K562 (cell line): Measurements from ENCODE around the gene RTBDN. TPM values are rescaled to one million over a fixed set of nuclear protein-coding genes. Genes with fewer than 3 reads are reported as not detected.

Experiments
- ARHGAP35 ChIP-seq: fragments of 450-650 bp; IDR thresholded peaks from 2 replicates; pipeline ENCODE4 v1.6.1; 2018; ENCODE audit not compliant: partially characterized antibody
- CTBP1 ChIP-seq: fragments of 450-650 bp; IDR thresholded peaks from 2 replicates; pipeline ENCODE4 v1.6.1; 2016; ENCODE audit warnings: borderline replicate concordance
- ETV5 ChIP-seq: sonication (generic); formaldehyde crosslinking; IDR thresholded peaks from 2 replicates; pipeline ENCODE4 v1.4.0; 2020; ENCODE audit warnings: low read depth, mild to moderate bottlenecking, missing genetic modification reagents
- FOXK2 ChIP-seq, 2 experiments: fragments of 450-650 bp; IDR thresholded peaks in 1 of 2; conservative IDR thresholded peaks in 1 of 2; 2 replicates each; pipeline ENCODE4 v1.6.1; 2016; ENCODE audit warnings: low read depth in 2 of 2, mild to moderate bottlenecking in 1 of 2
- GABPA ChIP-seq: fragments of 200-800 bp; sonication (Bioruptor generic); conservative IDR thresholded peaks from 2 replicates; pipeline ENCODE4 v1.6.1; 2016; ENCODE audit warnings: low read depth, missing genetic modification characterization, missing compliant biosample characterization
- HLTF ChIP-seq: fragments of 450-650 bp; IDR thresholded peaks from 2 replicates; pipeline ENCODE4 v1.6.1; 2016
- MAFK ChIP-seq: IDR thresholded peaks from 2 replicates; pipeline ENCODE4 v1.6.1; 2011; ENCODE audit warnings: low read length, improper control_type of control experiment
- NEUROD1 ChIP-seq: fragments of 150-350 bp; IDR thresholded peaks from 2 replicates; pipeline ENCODE4 v1.6.1; 2014; ENCODE audit warnings: borderline replicate concordance, low read length, low read depth; ENCODE audit not compliant: partially characterized antibody
- PRMT5 ChIP-seq: sonication (generic); formaldehyde crosslinking; IDR thresholded peaks from 2 replicates; pipeline ENCODE4 v1.5.0; 2020; ENCODE audit warnings: missing genetic modification reagents
- RNF2 ChIP-seq: sonication (generic); IDR thresholded peaks from 2 replicates; pipeline ENCODE4 v1.6.1; 2016
- SMAD4 ChIP-seq: fragments of 250-450 bp; sonication (Bioruptor Pico); conservative IDR thresholded peaks from 2 replicates; pipeline ENCODE4 v1.8.0; 2021; ENCODE audit warnings: inconsistent platforms, mild to moderate bottlenecking, moderate library complexity
- ZBTB7A ChIP-seq: IDR thresholded peaks from 2 replicates; pipeline ENCODE4 v1.6.1; 2011; ENCODE audit warnings: low read depth, mild to moderate bottlenecking, low read length, moderate library complexity, borderline replicate concordance; ENCODE audit not compliant: control insufficient read depth
- ZEB2 ChIP-seq: fragments of 450-650 bp; IDR thresholded peaks from 2 replicates; pipeline ENCODE4 v1.6.1; 2016
- ZNF134 ChIP-seq: fragments of 250-450 bp; sonication (Bioruptor Pico); conservative IDR thresholded peaks from 2 replicates; pipeline ENCODE4 v1.4.0; 2020
- ZNF174 ChIP-seq: fragments of 250-450 bp; sonication (Bioruptor Pico); IDR thresholded peaks from 2 replicates; pipeline ENCODE4 v1.4.0; 2020; ENCODE audit warnings: mild to moderate bottlenecking
- ZNF696 ChIP-seq: fragments of 250-450 bp; sonication (Bioruptor Pico); conservative IDR thresholded peaks from 2 replicates; pipeline ENCODE4 v1.4.0; 2020; ENCODE audit warnings: mild to moderate bottlenecking, moderate library complexity
- polyA plus RNA-seq, 8 experiments: library from polyadenylated mRNA; depleted of rRNA in 4 of 8; stranded (reverse) in 5 of 8; unstranded in 3 of 8; fragments of >200 nt; fragmentation: Nextera tagmentation in 2 of 8; fragmentation: Illumina TruSeq in 1 of 8; extraction: Ambion mirVana in 2 of 8; extraction: Trizol in 1 of 8; gene quantifications; 2 replicates each; pipeline versions ENCODE4 v1.2.1 to v1.2.3, GENCODE V29; 2011 to 2014; ENCODE audit warnings: inconsistent platforms in 1 of 8, missing spikeins in 1 of 8
- total RNA-seq, 7 experiments: library from RNA; depleted of rRNA in 6 of 7; stranded (reverse); fragments of >200 nt in 6 of 7; fragmentation: Illumina TruSeq in 2 of 7; extraction: Trizol in 2 of 7; gene quantifications; 2 replicates each; pipeline versions ENCODE4 v1.2.1 to v1.2.3, GENCODE V29; 2011 to 2021; ENCODE audit warnings: low replicate concordance in 1 of 7
- TF ChIP-seq, protein P1 (sequence below): sonication (generic); formaldehyde crosslinking; IDR thresholded peaks from 2 replicates; pipeline ENCODE4 v1.8.0; 2023; ENCODE audit warnings: mild to moderate bottlenecking, missing genetic modification reagents
- TF ChIP-seq, protein P2 (sequence below): fragments of 450-650 bp; conservative IDR thresholded peaks from 2 replicates; pipeline ENCODE4 v1.6.1; 2016; ENCODE audit warnings: missing genetic modification characterization, low read depth, mild to moderate bottlenecking, missing compliant biosample characterization, moderate library complexity
- TF ChIP-seq, protein P3 (sequence below): fragments of 250-450 bp; sonication (Bioruptor Pico); IDR thresholded peaks from 2 replicates; pipeline ENCODE4 v1.8.0; 2021; ENCODE audit warnings: moderate library complexity, mild to moderate bottlenecking, inconsistent platforms
- TF ChIP-seq, protein P4 (sequence below): fragments of 150-350 bp; IDR thresholded peaks from 2 replicates; pipeline ENCODE4 v1.6.1; 2014; ENCODE audit warnings: low read depth, mild to moderate bottlenecking, low read length, borderline replicate concordance

RTBDN gene
- total and polyA plus RNA-seq, 9 of the 15 experiments (the other 6 are each of a cell fraction or from before 2014, with no cell fraction given) = 0.20 to 2.3 (median 0.72) TPM; not detected in 1

- TF ChIP-seq ARHGAP35 = no peak
- TF ChIP-seq PRMT5 (CRISPR knock-in tag) = peak; percentile 67; the same call in 1 of the 2 replicates
- TF ChIP-seq, protein P1, sequence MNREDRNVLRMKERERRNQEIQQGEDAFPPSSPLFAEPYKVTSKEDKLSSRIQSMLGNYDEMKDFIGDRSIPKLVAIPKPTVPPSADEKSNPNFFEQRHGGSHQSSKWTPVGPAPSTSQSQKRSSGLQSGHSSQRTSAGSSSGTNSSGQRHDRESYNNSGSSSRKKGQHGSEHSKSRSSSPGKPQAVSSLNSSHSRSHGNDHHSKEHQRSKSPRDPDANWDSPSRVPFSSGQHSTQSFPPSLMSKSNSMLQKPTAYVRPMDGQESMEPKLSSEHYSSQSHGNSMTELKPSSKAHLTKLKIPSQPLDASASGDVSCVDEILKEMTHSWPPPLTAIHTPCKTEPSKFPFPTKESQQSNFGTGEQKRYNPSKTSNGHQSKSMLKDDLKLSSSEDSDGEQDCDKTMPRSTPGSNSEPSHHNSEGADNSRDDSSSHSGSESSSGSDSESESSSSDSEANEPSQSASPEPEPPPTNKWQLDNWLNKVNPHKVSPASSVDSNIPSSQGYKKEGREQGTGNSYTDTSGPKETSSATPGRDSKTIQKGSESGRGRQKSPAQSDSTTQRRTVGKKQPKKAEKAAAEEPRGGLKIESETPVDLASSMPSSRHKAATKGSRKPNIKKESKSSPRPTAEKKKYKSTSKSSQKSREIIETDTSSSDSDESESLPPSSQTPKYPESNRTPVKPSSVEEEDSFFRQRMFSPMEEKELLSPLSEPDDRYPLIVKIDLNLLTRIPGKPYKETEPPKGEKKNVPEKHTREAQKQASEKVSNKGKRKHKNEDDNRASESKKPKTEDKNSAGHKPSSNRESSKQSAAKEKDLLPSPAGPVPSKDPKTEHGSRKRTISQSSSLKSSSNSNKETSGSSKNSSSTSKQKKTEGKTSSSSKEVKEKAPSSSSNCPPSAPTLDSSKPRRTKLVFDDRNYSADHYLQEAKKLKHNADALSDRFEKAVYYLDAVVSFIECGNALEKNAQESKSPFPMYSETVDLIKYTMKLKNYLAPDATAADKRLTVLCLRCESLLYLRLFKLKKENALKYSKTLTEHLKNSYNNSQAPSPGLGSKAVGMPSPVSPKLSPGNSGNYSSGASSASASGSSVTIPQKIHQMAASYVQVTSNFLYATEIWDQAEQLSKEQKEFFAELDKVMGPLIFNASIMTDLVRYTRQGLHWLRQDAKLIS (CRISPR knock-in tag) = no peak
- TF ChIP-seq RNF2 = 0 out of 2 replicates have a peak, but pooled peaks have one; percentile 23
- TF ChIP-seq ETV5 (CRISPR knock-in tag) = no peak
- TF ChIP-seq ZNF174 (CRISPR knock-in tag) = no peak
- TF ChIP-seq ZBTB7A = peak; percentile 39; the same call in 1 of the 2 replicates
- peak; percentile 12 for TF ChIP-seq NEUROD1
- no peak for TF ChIP-seq HLTF
- TF ChIP-seq ZNF134 (CRISPR knock-in tag) = no peak
- TF ChIP-seq, protein P2, sequence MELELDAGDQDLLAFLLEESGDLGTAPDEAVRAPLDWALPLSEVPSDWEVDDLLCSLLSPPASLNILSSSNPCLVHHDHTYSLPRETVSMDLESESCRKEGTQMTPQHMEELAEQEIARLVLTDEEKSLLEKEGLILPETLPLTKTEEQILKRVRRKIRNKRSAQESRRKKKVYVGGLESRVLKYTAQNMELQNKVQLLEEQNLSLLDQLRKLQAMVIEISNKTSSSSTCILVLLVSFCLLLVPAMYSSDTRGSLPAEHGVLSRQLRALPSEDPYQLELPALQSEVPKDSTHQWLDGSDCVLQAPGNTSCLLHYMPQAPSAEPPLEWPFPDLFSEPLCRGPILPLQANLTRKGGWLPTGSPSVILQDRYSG (tag) = no peak; the same call in 1 of the 2 replicates
- TF ChIP-seq SMAD4 (CRISPR knock-in tag) = no peak
- peak; percentile 63 for TF ChIP-seq GABPA (tag)
- 0 out of 4 replicates have a peak, but pooled peaks of 1 of the 2 experiments have one; percentile 12 for TF ChIP-seq FOXK2 (conservative IDR thresholded peaks at IDR 0.05 in 1 of 2, IDR thresholded peaks at IDR 0.05 in 1 of 2; ENCODE audit: low read depth in 2 of 2)
- TF ChIP-seq ZEB2 = no peak
- no peak for TF ChIP-seq ZNF696 (CRISPR knock-in tag)
- 0 out of 2 replicates have a peak, but pooled peaks have one; percentile 10 for TF ChIP-seq CTBP1
- TF ChIP-seq, protein P3, sequence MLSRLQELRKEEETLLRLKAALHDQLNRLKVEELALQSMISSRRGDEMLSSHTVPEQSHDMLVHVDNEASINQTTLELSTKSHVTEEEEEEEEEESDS = no peak
- TF ChIP-seq, protein P4, sequence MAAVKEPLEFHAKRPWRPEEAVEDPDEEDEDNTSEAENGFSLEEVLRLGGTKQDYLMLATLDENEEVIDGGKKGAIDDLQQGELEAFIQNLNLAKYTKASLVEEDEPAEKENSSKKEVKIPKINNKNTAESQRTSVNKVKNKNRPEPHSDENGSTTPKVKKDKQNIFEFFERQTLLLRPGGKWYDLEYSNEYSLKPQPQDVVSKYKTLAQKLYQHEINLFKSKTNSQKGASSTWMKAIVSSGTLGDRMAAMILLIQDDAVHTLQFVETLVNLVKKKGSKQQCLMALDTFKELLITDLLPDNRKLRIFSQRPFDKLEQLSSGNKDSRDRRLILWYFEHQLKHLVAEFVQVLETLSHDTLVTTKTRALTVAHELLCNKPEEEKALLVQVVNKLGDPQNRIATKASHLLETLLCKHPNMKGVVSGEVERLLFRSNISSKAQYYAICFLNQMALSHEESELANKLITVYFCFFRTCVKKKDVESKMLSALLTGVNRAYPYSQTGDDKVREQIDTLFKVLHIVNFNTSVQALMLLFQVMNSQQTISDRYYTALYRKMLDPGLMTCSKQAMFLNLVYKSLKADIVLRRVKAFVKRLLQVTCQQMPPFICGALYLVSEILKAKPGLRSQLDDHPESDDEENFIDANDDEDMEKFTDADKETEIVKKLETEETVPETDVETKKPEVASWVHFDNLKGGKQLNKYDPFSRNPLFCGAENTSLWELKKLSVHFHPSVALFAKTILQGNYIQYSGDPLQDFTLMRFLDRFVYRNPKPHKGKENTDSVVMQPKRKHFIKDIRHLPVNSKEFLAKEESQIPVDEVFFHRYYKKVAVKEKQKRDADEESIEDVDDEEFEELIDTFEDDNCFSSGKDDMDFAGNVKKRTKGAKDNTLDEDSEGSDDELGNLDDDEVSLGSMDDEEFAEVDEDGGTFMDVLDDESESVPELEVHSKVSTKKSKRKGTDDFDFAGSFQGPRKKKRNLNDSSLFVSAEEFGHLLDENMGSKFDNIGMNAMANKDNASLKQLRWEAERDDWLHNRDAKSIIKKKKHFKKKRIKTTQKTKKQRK = no peak
- no peak for TF ChIP-seq MAFK
These were observed 56.1 kb downstream of the RTBDN start (continued) for GRCh38 chr19:12778017-12778904.
